Hematopoietic multipotent progenitor cell treated with erythropoietin and hydrocortisone succinate and interleukin-3 and kit ligand, for 8 days (in vitro differentiated cells): Measurements from ENCODE around the gene CEP89.
"Not testable (repeated sequence)": the region's sequence is repeated elsewhere in the genome, so short reads cannot be mapped to it uniquely, and the experiment has no call there.

ENCODE experiments used
- DNase-seq: peaks from one replicate; pipeline ENCODE4 v3.0.0-alpha.2; 2015

Gene CEP89

GRCh38 chr19:32890841-32891240 lies 80.9 kb downstream of the CEP89 start:
- no peak for DNase-seq

GRCh38 chr19:32890326-32890725 lies 81.4 kb downstream of the CEP89 start:
- no peak for DNase-seq

- no peak for DNase-seq
Measured at GRCh38 chr19:32889137-32889934, 82.4 kb downstream of the CEP89 start.

- no peak for DNase-seq
Measured at GRCh38 chr19:32887572-32888215, 84.1 kb downstream of the CEP89 start.

- DNase-seq: no peak
Measured at GRCh38 chr19:32886241-32886640, 85.5 kb downstream of the CEP89 start.

GRCh38 chr19:32885255-32885654 lies 86.5 kb downstream of the CEP89 start:
- not testable (repeated sequence) for DNase-seq

GRCh38 chr19:32881766-32882165 lies 90.0 kb downstream of the CEP89 start:
- DNase-seq: no peak

- DNase-seq: no peak
Measured at GRCh38 chr19:32880622-32881021, 91.1 kb downstream of the CEP89 start.

GRCh38 chr19:32879741-32880140 lies 92.0 kb downstream of the CEP89 start:
- DNase-seq: no peak

- DNase-seq: no peak
Measured at GRCh38 chr19:32878988-32879387, 92.8 kb downstream of the CEP89 start.

- DNase-seq: no peak
Measured at GRCh38 chr19:32877977-32878745, 93.6 kb downstream of the CEP89 start.

- no peak for DNase-seq
Measured at GRCh38 chr19:32877323-32877912, 94.3 kb downstream of the CEP89 start.

GRCh38 chr19:32876919-32877285 lies 94.9 kb downstream of the CEP89 start:
- DNase-seq: no peak

GRCh38 chr19:32876236-32876918 lies 95.4 kb downstream of the CEP89 start:
- no peak for DNase-seq

GRCh38 chr19:32875428-32875827 lies 96.3 kb downstream of the CEP89 start:
- no peak for DNase-seq

- DNase-seq: no peak
Measured at GRCh38 chr19:32874605-32875004, 97.2 kb downstream of the CEP89 start.

- no peak for DNase-seq
Measured at GRCh38 chr19:32873247-32873959, 98.4 kb downstream of the CEP89 start.

- no peak for DNase-seq
Measured at GRCh38 chr19:32872391-32872790, 99.4 kb downstream of the CEP89 start.

- DNase-seq: no peak
Measured at GRCh38 chr19:32870981-32871451, 100.7 kb downstream of the CEP89 start.

GRCh38 chr19:32869966-32870573 lies 101.7 kb downstream of the CEP89 start:
- DNase-seq: no peak

GRCh38 chr19:32869369-32869965 lies 102.3 kb downstream of the CEP89 start, which contains the start of gene SLC7A9:
SLC7A9 (minus strand) TSS chr19:32869767; CDS start chr19:32868534, 1,233 bp downstream.
- no peak for DNase-seq
